Keratinocyte (primary cell): Measurements from ENCODE around the gene DEPDC1B. TPM values are rescaled to one million over a fixed set of nuclear protein-coding genes. Genes with fewer than 3 reads are reported as not detected.

ENCODE experiments used
- DNase-seq: peaks from one replicate; pipeline ENCODE4 v3.0.0-alpha.2; 2011; ENCODE audit warnings: low read depth, missing footprints, low spot score
- FAIRE-seq: peaks from 2 replicates; lab custom pipeline; 2011; peaks lifted over from hg19 to GRCh38; lab: Jason Lieb, UNC
- H2AFZ ChIP-seq: 2 replicates; pipeline ENCODE4 v1.6.0; 2012; ENCODE audit warnings: low read length, control low read depth, inconsistent platforms; ENCODE audit not compliant: control insufficient read depth
- H3K27ac ChIP-seq: 2 replicates; pipeline ENCODE4 v1.5.1; 2011; ENCODE audit warnings: low read length; ENCODE audit not compliant: control insufficient read depth, insufficient read depth
- H3K27me3 ChIP-seq: 3 replicates; pipeline ENCODE4 v1.6.0; 2011; ENCODE audit warnings: low read length; ENCODE audit not compliant: control insufficient read depth, insufficient read depth; ENCODE audit errors: extremely low read depth
- H3K36me3 ChIP-seq, 2 experiments: 2 replicates in 1 of 2; 3 replicates in 1 of 2; pipeline ENCODE4 v1.5.1; 2011; ENCODE audit warnings: low read length in 2 of 2, mild to moderate bottlenecking in 1 of 2; ENCODE audit not compliant: control insufficient read depth in 2 of 2, insufficient read depth in 2 of 2; ENCODE audit errors: extremely low read depth in 1 of 2
- H3K4me1 ChIP-seq: 3 replicates; pipeline ENCODE4 v1.5.1; 2011; ENCODE audit warnings: low read length; ENCODE audit not compliant: control insufficient read depth, insufficient read depth; ENCODE audit errors: extremely low read depth
- H3K4me2 ChIP-seq: 3 replicates; pipeline ENCODE4 v1.6.0; 2011; ENCODE audit warnings: low read depth, low read length; ENCODE audit not compliant: control insufficient read depth, insufficient read depth; ENCODE audit errors: extremely low read depth
- H3K4me3 ChIP-seq, 3 experiments: fragments of 200-600 bp in 1 of 3; sonication (generic) in 1 of 3; 2 replicates in 2 of 3; 3 replicates in 1 of 3; pipeline ENCODE4 v1.5.1; 2011 to 2016; ENCODE audit warnings: low read length in 3 of 3, mild to moderate bottlenecking in 3 of 3, control low read depth in 2 of 3, inconsistent platforms in 1 of 3, low read depth in 1 of 3, mixed read lengths in 1 of 3, mixed run types in 1 of 3, moderate library complexity in 1 of 3; ENCODE audit not compliant: control insufficient read depth in 2 of 3, insufficient read depth in 2 of 3; ENCODE audit errors: extremely low read depth in 1 of 3
- H3K79me2 ChIP-seq: 2 replicates; pipeline ENCODE4 v1.6.0; 2012; ENCODE audit warnings: low read length; ENCODE audit not compliant: control insufficient read depth, insufficient read depth
- H3K9ac ChIP-seq: 3 replicates; pipeline ENCODE4 v1.6.0; 2011; ENCODE audit warnings: low read length; ENCODE audit not compliant: control insufficient read depth, insufficient read depth; ENCODE audit errors: extremely low read depth
- H3K9me1 ChIP-seq: 3 replicates; pipeline ENCODE4 v1.6.0; 2011; ENCODE audit warnings: low read length; ENCODE audit not compliant: control insufficient read depth, insufficient read depth; ENCODE audit errors: extremely low read depth
- H3K9me3 ChIP-seq: 2 replicates; pipeline ENCODE4 v1.5.1; 2012; ENCODE audit warnings: low read depth, low read length; ENCODE audit not compliant: control insufficient read depth
- H4K20me1 ChIP-seq: 3 replicates; pipeline ENCODE4 v1.6.0; 2011; ENCODE audit warnings: low read length; ENCODE audit not compliant: control insufficient read depth, insufficient read depth; ENCODE audit errors: extremely low read depth
- EZH2 ChIP-seq: IDR thresholded peaks from one replicate; pipeline ENCODE4 v1.6.1; 2012; ENCODE audit warnings: inconsistent platforms, mild to moderate bottlenecking, low read length, moderate library complexity
- dilution Hi-C: fragments of 300-500 bp; cut with MboI; formaldehyde crosslinking; loops from one replicate; pipeline ENCODE4 v1.7.0; 2020; ENCODE audit warnings: low sequenced_read_pairs; ENCODE audit not compliant: extremely low pct_ligation_motif_present
- polyA plus RNA-seq, 5 experiments: library from polyadenylated mRNA; depleted of rRNA in 3 of 5; stranded (reverse) in 3 of 5; stranded (forward) in 1 of 5; unstranded in 1 of 5; fragments of >200 nt; gene quantifications; 1 replicate in 1 of 5; 2 replicates in 3 of 5; 3 replicates in 1 of 5; pipeline versions ENCODE4 v1.2.1 to v1.2.3, GENCODE V29; 2011 to 2012; ENCODE audit warnings: missing spikeins in 2 of 5, low read depth in 1 of 5, low replicate concordance in 1 of 5
- TF ChIP-seq, protein P1 (sequence below), 3 experiments: IDR thresholded peaks in 1 of 3; conservative IDR thresholded peaks in 1 of 3; optimal IDR thresholded peaks in 1 of 3; 2 replicates in 2 of 3; 3 replicates in 1 of 3; pipeline versions ENCODE3 to v1.5.1; 2011; ENCODE audit warnings: low read length in 3 of 3, mild to moderate bottlenecking in 3 of 3, moderate library complexity in 2 of 3, control low read depth in 1 of 3, inconsistent platforms in 1 of 3; ENCODE audit not compliant: insufficient read depth in 2 of 3; ENCODE audit errors: extremely low read depth in 1 of 3

The DEPDC1B gene
- polyA plus RNA-seq, 1 donor (not counting 4 experiments of a cell fraction or from before 2014, with no cell fraction given), result 19.5 TPM

DNA sequence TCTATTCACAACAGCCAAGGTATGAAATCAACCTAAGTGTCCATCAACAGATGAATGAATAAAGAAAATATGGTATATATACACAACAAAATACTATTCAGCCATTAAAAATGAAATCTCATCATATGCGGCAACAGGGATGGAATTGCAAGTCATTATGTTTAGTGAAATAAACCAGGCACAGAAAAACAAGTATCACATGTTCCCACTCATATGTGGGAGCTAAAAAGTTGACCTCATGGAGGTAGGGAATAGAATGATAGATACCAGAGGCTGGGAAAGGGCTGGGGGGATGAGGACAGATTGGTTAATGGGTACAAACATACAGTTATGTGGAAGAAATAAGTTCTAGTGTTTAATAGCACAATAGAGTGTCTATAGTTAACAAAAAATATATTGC lies 149.7 kb downstream of the DEPDC1B start:
- Histone ChIP-seq H3K9me1 (no peaks in the 10 kb centered on the region), H3K9ac (no peak overlapping the region), H4K20me1 (no peaks in the 10 kb centered on the region), H3K27me3 (no peaks in the 10 kb centered on the region), H3K4me1 (no peaks in the 10 kb centered on the region), H3K27ac (no peak overlapping the region), H3K4me2 (no peak overlapping the region), H3K36me3 (no peaks in the 10 kb centered on the region), H3K79me2 (no peaks in the 10 kb centered on the region), H3K9me3 (no peaks in the 10 kb centered on the region), H2AFZ (no peak overlapping the region), H3K4me3 (no peak overlapping the region)
- TF ChIP-seq EZH2, result no peak
- TF ChIP-seq, protein P1, sequence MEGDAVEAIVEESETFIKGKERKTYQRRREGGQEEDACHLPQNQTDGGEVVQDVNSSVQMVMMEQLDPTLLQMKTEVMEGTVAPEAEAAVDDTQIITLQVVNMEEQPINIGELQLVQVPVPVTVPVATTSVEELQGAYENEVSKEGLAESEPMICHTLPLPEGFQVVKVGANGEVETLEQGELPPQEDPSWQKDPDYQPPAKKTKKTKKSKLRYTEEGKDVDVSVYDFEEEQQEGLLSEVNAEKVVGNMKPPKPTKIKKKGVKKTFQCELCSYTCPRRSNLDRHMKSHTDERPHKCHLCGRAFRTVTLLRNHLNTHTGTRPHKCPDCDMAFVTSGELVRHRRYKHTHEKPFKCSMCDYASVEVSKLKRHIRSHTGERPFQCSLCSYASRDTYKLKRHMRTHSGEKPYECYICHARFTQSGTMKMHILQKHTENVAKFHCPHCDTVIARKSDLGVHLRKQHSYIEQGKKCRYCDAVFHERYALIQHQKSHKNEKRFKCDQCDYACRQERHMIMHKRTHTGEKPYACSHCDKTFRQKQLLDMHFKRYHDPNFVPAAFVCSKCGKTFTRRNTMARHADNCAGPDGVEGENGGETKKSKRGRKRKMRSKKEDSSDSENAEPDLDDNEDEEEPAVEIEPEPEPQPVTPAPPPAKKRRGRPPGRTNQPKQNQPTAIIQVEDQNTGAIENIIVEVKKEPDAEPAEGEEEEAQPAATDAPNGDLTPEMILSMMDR (optimal IDR thresholded peaks at IDR 0.05 in 1 of 3, IDR thresholded peaks at IDR 0.05 in 1 of 3, conservative IDR thresholded peaks at IDR 0.05 in 1 of 3; ENCODE audit: extremely low read depth in 1 of 3, insufficient read depth in 2 of 3, low read length in 3 of 3), result no peak
- FAIRE-seq (no peak), DNase-seq (no peak)
- dilution Hi-C loops, result no loop called here

DNA sequence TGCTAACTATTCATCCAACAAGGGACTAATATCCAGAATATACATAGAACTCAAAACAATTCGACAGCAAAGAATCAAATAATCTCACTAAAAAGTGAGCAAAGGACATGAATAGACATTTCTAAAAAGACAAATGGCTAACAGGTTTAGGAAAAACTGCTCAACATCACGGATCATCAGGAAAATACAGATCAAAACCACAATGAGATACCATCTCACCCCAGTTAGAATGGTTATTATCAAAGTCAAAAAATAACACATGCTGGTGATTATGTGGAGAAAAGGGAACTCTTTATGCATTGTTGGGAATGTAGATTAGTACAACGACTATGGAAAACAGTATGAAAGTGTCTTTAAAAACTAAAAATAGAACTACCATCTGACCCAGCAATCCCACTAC lies 150.1 kb downstream of the DEPDC1B start:
- Histone ChIP-seq H3K9me1 (no peaks in the 10 kb centered on the region), H2AFZ (no peak overlapping the region), H3K36me3 (no peaks in the 10 kb centered on the region), H3K27ac (no peak overlapping the region), H3K4me1 (no peaks in the 10 kb centered on the region), H4K20me1 (no peaks in the 10 kb centered on the region), H3K9me3 (no peaks in the 10 kb centered on the region), H3K4me3 (no peak overlapping the region), H3K79me2 (no peaks in the 10 kb centered on the region), H3K27me3 (no peaks in the 10 kb centered on the region), H3K9ac (no peak overlapping the region), H3K4me2 (no peak overlapping the region)
- DNase-seq (no peak), FAIRE-seq (no peak)
- dilution Hi-C loops, result no loop called here
- TF ChIP-seq EZH2, result no peak
- TF ChIP-seq, protein P1 (optimal IDR thresholded peaks at IDR 0.05 in 1 of 3, IDR thresholded peaks at IDR 0.05 in 1 of 3, conservative IDR thresholded peaks at IDR 0.05 in 1 of 3; ENCODE audit: extremely low read depth in 1 of 3, insufficient read depth in 2 of 3, low read length in 3 of 3), result no peak

Other genes with a start within 250 kb of the DEPDC1B start
- 7.5 to 12.6 TPM (median 12.0 TPM) in 3 replicates for gene ELOVL7, start 144.1 kb upstream of the DEPDC1B start, polyA plus RNA-seq
- gene ERCC8, start 244.9 kb upstream of the DEPDC1B start, polyA plus RNA-seq, result 12.8 to 16.6 TPM (median 13.3 TPM) in 3 replicates
- gene NDUFAF2, start 245.0 kb upstream of the DEPDC1B start, polyA plus RNA-seq, result 44.3 to 62.3 TPM (median 47.3 TPM) in 3 replicates